OCI-M2 (cell line): ENCODE results near the gene GDF15.
"Not testable (repeated sequence)": the region's sequence is repeated elsewhere in the genome, so short reads cannot be mapped to it uniquely, and the experiment has no call there.

ENCODE experiments used
- DNase-seq: peaks from one replicate; lab custom pipeline; 2025; ENCODE audit not compliant: unreplicated experiment; lab: John Stamatoyannopoulos, UW

Gene GDF15

GRCh38 chr19:18363787-18364186 lies 22.2 kb upstream of the GDF15 start:
- DNase-seq, result no peak

- DNase-seq, result not testable (repeated sequence)
These were observed 21.6 kb upstream of the GDF15 start for GRCh38 chr19:18364277-18364825.

- DNase-seq, result no peak
These were observed 21.0 kb upstream of the GDF15 start for GRCh38 chr19:18364826-18365528.

GRCh38 chr19:18366021-18366435 lies 19.9 kb upstream of the GDF15 start:
- DNase-seq, result no peak

GRCh38 chr19:18368504-18369222 lies 17.3 kb upstream of the GDF15 start:
- DNase-seq, result no peak

- no peak for DNase-seq
These were observed 12.5 kb upstream of the GDF15 start for GRCh38 chr19:18373407-18373891.

- DNase-seq, result peak; percentile 93
These were observed 11.9 kb upstream of the GDF15 start for GRCh38 chr19:18373892-18374629.

- no peak for DNase-seq
These were observed 8.9 kb upstream of the GDF15 start for GRCh38 chr19:18377026-18377425.

GRCh38 chr19:18379803-18380747 lies 5.9 kb upstream of the GDF15 start:
- no peak for DNase-seq

GRCh38 chr19:18380843-18381242 lies 5.1 kb upstream of the GDF15 start:
- no peak for DNase-seq

- DNase-seq, result not testable (repeated sequence)
These were observed 2.3 kb upstream of the GDF15 start for GRCh38 chr19:18383622-18384021.

- no peak for DNase-seq
These were observed 1.2 kb upstream of the GDF15 start for GRCh38 chr19:18384775-18385174.

- DNase-seq, result no peak
These were observed 641 bp upstream of the GDF15 start for GRCh38 chr19:18385359-18385674.

- DNase-seq, result no peak
These were observed 749 bp downstream of the GDF15 start for GRCh38 chr19:18386543-18387271.

- DNase-seq, result no peak
These were observed 2.4 kb downstream of the GDF15 start for GRCh38 chr19:18388100-18388959.

- DNase-seq, result no peak
These were observed 3.2 kb downstream of the GDF15 start for GRCh38 chr19:18388960-18389725.

GRCh38 chr19:18389726-18390064 lies 3.7 kb downstream of the GDF15 start:
- no peak for DNase-seq
